Adipocyte (in vitro differentiated cells): ENCODE measurements around the gene MAP3K10.
A peak's percentile ranks its signal among the peaks of the same experiment; 100 is the strongest.
"Not testable (repeated sequence)": the region's sequence is repeated elsewhere in the genome, so short reads cannot be mapped to it uniquely, and the experiment has no call there.

ENCODE experiments used
- DNase-seq: peaks from one replicate; pipeline ENCODE4 v3.0.0-alpha.2; 2015; ENCODE audit warnings: low read depth
- H3K27me3 ChIP-seq: replicated peaks from 2 replicates; pipeline ENCODE4 v1.7.0; 2013; ENCODE audit warnings: mild to moderate bottlenecking, low read length, moderate library complexity; ENCODE audit not compliant: control insufficient read depth, insufficient read depth
- H3K36me3 ChIP-seq: 2 replicates; pipeline ENCODE4 v1.7.0; 2013; ENCODE audit warnings: low read length, mild to moderate bottlenecking, moderate library complexity; ENCODE audit not compliant: control insufficient read depth, insufficient read depth, severe bottlenecking
- H3K4me1 ChIP-seq: 2 replicates; pipeline ENCODE4 v1.7.0; 2013; ENCODE audit warnings: mild to moderate bottlenecking, low read length, moderate library complexity; ENCODE audit not compliant: control insufficient read depth, insufficient read depth
- H3K4me3 ChIP-seq: 2 replicates; pipeline ENCODE4 v1.7.0; 2013; ENCODE audit warnings: mild to moderate bottlenecking, low read length, moderate library complexity
- H3K9ac ChIP-seq: 2 replicates; pipeline ENCODE4 v1.7.0; 2013; ENCODE audit warnings: mild to moderate bottlenecking, low read length, moderate library complexity
- H3K9me3 ChIP-seq: 2 replicates; pipeline ENCODE4 v1.7.0; 2013; ENCODE audit warnings: mild to moderate bottlenecking, low read length, moderate library complexity; ENCODE audit not compliant: control insufficient read depth

The MAP3K10 gene

DNA sequence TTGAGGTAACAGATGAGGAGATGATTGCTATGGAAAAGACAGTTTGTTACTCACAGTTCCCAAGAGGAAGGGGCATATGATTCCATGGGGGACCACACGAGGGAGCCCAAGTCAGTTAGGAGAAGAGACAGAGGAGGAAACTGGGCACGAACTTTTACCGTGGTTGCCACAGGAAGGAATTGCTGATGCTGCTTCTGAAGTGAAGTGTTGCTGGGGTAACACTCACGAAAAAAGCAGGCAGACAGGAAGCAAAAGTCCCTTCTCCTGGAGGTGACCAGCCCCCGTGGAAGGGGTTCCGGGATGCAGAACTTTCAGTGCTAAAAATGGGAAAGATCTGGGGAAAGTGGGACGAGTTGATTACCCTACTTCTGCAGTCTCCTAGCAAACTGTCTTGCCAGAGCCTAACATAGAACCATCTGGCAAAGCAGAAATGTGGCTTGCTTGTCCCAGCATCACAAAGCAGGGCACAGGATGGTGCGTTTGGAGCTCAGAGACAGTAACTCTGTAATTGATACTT lies 35.4 kb upstream of the MAP3K10 start:
- no peak for DNase-seq
- Histone ChIP-seq H3K27me3 (no peaks in the 10 kb centered on the region), H3K4me3 (no peak overlapping the region), H3K36me3 (no peaks in the 10 kb centered on the region), H3K4me1 (no peaks in the 10 kb centered on the region), H3K9me3 (no peaks in the 10 kb centered on the region), H3K9ac (no peak overlapping the region)

DNA sequence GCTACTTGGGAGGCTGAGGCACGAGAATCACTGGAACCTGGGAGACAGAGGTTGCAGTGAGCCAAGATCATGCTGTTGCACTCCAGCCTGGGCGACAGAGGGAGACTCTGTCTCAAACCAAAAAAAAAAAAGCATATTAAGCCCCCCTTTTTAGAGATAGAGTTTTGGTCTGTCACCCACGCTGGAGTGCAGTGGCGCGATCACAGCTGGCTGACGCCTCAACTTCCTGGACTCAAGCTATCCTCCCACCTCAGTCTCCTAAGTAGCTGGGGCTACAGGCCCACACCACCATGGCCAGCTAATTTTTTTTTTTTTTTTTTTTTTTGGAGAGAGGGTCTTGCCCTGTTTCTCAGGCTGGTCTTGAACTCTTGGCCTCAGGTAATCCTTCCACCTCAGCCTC lies 34.2 kb upstream of the MAP3K10 start:
- no peaks in the 10 kb centered on the region for H3K4me1 ChIP-seq
- no peaks in the 10 kb centered on the region for H3K9me3 ChIP-seq
- no peak overlapping the region for H3K4me3 ChIP-seq
- DNase-seq = no peak
- H3K36me3 ChIP-seq = no peaks in the 10 kb centered on the region
- H3K27me3 ChIP-seq = no peaks in the 10 kb centered on the region
- no peak overlapping the region for H3K9ac ChIP-seq

- Histone ChIP-seq H3K4me3 (no peak overlapping the region), H3K27me3 (no peaks in the 10 kb centered on the region), H3K9me3 (no peaks in the 10 kb centered on the region), H3K9ac (no peak overlapping the region), H3K4me1 (no peaks in the 10 kb centered on the region), H3K36me3 (no peaks in the 10 kb centered on the region)
- no peak for DNase-seq
Measured at GRCh38 chr19:40159744-40160143, 31.5 kb upstream of the MAP3K10 start.

- H3K9me3 ChIP-seq = no peaks in the 10 kb centered on the region
- H3K4me3 ChIP-seq = no peak overlapping the region
- no peak for DNase-seq
- no peak overlapping the region for H3K9ac ChIP-seq
- H3K4me1 ChIP-seq = no peaks in the 10 kb centered on the region
- no peaks in the 10 kb centered on the region for H3K36me3 ChIP-seq
- H3K27me3 ChIP-seq = no peaks in the 10 kb centered on the region
Measured at GRCh38 chr19:40162104-40162503, 29.1 kb upstream of the MAP3K10 start.

DNA sequence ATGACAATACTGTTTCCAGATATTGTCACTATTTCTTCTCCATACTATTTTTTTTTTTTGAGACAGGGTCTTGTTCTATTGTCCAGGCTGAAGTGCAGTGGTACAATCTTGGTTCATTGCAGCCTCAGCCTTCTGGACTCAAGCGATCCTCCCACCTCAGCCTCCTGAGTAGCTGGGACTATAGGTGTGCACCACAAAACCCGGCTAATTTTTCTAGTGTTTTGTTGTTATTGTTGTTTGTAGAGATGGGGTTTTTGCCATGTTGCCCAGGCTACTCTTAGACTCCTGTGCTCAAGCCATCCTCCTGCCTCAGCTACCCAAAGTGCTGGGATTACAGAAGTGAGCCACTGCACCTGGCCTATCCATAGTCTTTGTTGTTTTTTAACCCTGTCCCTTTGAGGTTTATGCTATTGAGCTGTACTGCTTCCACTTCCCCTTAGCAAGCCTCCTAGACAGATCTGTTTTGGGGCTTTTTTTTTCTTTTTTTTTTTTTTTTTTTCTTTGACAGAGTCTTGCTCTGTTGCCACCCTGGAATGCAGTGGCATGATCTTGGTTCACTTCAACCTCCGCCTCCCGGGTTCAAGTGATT lies 27.6 kb upstream of the MAP3K10 start:
- Histone ChIP-seq H3K27me3 (no peaks in the 10 kb centered on the region), H3K4me3 (no peak overlapping the region), H3K9me3 (no peaks in the 10 kb centered on the region), H3K4me1 (no peaks in the 10 kb centered on the region), H3K36me3 (no peaks in the 10 kb centered on the region), H3K9ac (no peak overlapping the region)
- no peak for DNase-seq

- Histone ChIP-seq H3K4me3 (no peak overlapping the region), H3K36me3 (no peaks in the 10 kb centered on the region), H3K4me1 (no peaks in the 10 kb centered on the region), H3K9ac (no peak overlapping the region), H3K27me3 (no peaks in the 10 kb centered on the region), H3K9me3 (no peaks in the 10 kb centered on the region)
- peak; percentile 63 for DNase-seq
Measured at GRCh38 chr19:40165362-40165937, 25.8 kb upstream of the MAP3K10 start.

GRCh38 chr19:40169482-40170302 lies 21.5 kb upstream of the MAP3K10 start:
- not testable (repeated sequence) for H3K4me3 ChIP-seq, H3K27me3 ChIP-seq, H3K4me1 ChIP-seq, DNase-seq, H3K36me3 ChIP-seq, H3K9me3 ChIP-seq, H3K9ac ChIP-seq

GRCh38 chr19:40170303-40170989 lies 20.8 kb upstream of the MAP3K10 start:
- DNase-seq = not testable (repeated sequence)

DNA sequence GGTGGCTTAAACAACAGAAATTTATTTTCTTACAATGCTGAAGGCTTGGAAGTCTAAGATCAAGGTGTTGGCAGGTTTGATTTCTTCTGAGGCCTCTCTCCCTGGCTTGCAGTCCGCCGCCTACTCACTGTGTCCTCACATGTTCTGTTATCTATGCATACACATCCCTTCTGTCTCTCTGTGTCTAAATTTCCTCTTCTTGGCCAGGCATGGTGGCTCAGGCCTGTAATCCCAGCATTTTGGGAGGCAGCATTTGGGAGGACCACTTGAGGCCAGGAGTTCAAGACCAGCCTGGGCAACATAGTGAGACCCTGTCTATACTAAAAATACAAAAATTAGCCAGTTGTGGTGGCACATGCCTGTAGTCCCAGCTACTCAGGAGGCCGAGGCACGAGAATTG lies 19.9 kb upstream of the MAP3K10 start:
- not testable (repeated sequence) for H3K4me3 ChIP-seq, H3K9ac ChIP-seq, H3K4me1 ChIP-seq, H3K9me3 ChIP-seq, H3K27me3 ChIP-seq, H3K36me3 ChIP-seq, DNase-seq

More at GRCh38 chr19:40170303-40170989, 20.8 kb upstream of the MAP3K10 start:
- H3K9ac ChIP-seq, H3K36me3 ChIP-seq, H3K4me1 ChIP-seq, H3K4me3 ChIP-seq, H3K27me3 ChIP-seq, H3K9me3 ChIP-seq: not testable (repeated sequence)

DNA sequence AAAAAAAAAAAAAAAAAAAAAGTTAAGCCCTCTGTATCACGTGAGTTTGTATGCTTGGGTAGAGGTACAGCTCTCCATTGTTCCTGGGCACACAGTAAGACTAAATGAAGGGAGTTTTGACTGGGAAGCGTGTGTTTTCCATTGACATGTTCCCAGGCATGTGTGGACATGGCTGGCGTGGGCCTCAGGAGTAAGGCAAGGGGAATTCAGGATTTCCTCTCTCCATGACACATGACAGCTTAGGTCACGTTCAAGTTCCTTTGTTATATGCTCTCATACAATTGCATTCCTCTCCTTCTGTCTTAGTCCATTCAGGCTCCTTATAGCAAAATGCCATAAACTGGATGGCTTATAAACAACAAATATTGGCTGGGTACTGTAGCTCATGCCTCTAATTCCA lies 17.1 kb upstream of the MAP3K10 start:
- H3K9ac ChIP-seq = no peak overlapping the region
- peaks cover 9% of the 10 kb centered on the region for H3K4me1 ChIP-seq
- H3K27me3 ChIP-seq = no peaks in the 10 kb centered on the region
- no peaks in the 10 kb centered on the region for H3K36me3 ChIP-seq
- H3K9me3 ChIP-seq = peaks cover 8% of the 10 kb centered on the region
- no peak overlapping the region for H3K4me3 ChIP-seq
- no peak for DNase-seq

DNA sequence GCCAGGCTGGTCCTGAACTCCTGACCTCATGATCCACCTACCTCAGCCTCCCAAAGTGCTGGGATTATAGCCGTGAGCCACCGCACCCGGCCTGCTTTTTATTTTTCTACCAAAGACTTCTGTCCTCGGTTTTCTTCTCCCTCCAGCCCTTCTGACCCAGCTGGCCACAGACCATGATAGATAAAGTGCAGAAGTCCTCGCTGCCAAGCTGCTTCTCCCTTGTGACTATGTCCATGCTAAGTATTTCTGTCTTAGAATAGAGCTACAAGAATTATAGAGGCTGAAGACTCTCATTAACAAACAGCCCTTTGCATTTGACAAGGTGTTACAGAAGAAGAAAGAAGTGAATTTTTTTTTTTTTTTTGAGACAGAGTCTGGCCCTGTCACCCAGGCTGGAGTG lies 15.4 kb upstream of the MAP3K10 start:
- peaks cover 9% of the 10 kb centered on the region for H3K4me1 ChIP-seq
- H3K36me3 ChIP-seq = no peaks in the 10 kb centered on the region
- DNase-seq = no peak
- peaks cover 8% of the 10 kb centered on the region for H3K9me3 ChIP-seq
- no peaks in the 10 kb centered on the region for H3K27me3 ChIP-seq
- no peak overlapping the region for H3K9ac ChIP-seq
- H3K4me3 ChIP-seq = no peak overlapping the region
